ENCODE results near the gene HHIPL1.

Gene HHIPL1

DNA sequence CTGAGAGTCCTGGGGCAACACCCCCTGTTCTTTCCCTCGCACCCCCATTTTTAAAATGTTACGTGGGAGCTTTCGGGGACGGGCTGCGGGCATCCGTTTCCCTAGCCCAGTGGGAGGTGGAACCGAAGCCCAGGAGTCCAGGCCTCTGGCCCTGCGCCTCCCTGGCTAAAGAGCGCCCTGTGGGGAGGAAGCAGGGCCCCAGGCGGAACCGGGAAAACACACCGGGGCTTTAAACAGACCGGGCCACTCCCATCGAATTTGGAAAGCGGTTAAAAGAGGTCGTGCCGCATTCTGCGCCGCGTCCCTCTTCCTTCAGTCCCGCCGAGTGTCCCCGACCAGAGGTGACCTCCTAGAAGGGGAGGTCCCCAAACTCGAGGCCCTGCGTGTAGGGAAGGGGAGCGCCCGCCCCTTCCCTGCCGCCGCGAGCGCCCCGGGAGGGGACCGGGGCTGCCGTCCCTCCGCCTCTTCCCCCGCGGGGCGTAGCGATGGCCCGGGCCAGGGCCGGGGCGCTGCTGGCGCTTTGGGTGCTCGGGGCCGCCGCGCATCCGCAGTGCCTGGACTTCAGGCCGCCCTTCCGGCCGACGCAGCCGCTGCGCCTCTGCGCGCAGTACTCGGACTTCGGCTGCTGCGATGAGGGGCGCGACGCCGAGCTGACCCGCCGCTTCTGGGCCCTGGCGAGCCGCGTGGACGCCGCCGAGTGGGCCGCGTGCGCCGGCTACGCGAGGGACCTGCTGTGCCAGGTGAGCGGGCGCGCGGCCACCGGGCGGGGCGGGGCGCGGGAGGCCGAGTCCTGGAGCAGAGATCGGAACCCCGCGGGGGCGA, at the start of gene HHIPL1:
Gene HHIPL1, plus strand, starts transcription at position 407 of the 822 bp plus-strand sequence. Its CDS starts 79 bp downstream, at position 486.
- DNase-seq, result no peak

DNA sequence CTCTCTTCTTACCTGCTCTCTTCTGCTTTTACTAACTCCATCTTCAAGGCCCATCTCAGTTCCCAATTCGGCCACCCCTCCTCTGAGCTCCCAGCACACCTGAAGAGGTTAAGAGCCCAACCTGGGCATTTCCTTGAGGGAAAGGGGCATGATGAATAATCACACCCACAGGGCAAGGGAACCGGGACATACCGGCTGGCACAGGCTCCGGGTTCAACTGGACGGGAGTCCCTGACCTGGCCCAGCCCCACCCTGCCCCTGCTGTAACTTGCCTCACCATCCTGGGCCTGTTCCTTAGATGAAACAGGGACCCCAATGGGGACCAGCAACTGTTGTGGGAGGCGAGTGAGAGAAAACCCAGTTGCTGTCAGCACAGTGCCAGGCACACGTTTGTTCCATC, 49.4 kb upstream of the HHIPL1 start:
- DNase-seq, result no peak

- DNase-seq, result no peak
Observed at GRCh38 chr14:99596071-99596627, 48.8 kb upstream of the HHIPL1 start.

- no peak for DNase-seq
Observed at GRCh38 chr14:99596772-99597171, 48.2 kb upstream of the HHIPL1 start.

DNA sequence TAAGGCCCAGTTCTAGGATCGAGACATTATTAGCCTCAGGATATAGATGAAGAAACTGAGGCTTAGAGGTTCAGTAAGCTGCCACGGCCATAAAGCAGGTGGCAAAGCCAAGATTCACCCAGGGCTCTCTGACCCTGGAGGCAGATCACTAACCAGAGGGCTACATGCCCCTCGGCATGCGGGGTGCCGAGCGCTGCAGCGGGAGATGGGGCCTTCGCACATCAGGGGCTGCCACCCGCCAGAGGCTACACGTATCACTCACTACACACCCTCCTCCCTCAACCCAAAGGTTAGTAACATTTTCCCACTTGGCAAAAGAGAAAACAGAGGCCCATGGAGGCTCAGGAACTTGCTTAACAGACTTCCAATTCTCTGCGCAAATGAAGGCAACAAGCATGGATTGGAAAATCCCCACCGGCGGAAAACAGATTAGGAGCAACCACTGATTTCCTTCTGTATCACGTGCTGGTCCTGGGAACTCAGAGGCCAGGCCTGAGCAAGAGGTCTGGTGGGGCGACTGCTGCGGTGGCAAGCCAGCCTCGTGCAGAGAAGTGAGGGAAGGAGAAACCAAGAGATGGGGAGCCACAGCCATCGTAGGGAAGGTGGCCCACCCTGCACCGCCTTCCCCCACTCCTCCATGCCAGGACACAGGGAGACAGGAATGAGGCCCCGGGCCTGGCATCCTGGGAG, 46.9 kb upstream of the HHIPL1 start:
- no peak for DNase-seq

GRCh38 chr14:99598774-99599173, 46.2 kb upstream of the HHIPL1 start:
- no peak for DNase-seq

DNA sequence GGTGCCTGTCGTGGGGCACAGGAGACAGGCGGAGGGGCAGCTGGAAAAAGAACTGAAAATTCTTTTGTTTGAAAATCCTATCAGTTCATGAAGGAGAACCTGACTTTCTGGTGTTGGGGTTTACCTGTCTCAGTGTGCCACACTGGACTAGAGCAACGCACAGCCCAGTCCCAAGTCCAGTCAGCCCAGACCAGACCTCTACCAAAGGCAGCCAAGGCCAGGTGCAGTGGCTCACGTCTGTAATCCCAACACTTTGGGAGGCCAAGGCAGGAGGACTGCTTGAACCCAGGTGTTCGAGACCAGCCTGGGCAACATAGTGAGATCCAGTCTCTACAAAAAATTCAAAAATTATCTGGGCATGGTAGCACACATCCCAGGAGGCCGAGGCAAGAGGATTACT, 45.5 kb upstream of the HHIPL1 start:
- DNase-seq, result no peak

DNA sequence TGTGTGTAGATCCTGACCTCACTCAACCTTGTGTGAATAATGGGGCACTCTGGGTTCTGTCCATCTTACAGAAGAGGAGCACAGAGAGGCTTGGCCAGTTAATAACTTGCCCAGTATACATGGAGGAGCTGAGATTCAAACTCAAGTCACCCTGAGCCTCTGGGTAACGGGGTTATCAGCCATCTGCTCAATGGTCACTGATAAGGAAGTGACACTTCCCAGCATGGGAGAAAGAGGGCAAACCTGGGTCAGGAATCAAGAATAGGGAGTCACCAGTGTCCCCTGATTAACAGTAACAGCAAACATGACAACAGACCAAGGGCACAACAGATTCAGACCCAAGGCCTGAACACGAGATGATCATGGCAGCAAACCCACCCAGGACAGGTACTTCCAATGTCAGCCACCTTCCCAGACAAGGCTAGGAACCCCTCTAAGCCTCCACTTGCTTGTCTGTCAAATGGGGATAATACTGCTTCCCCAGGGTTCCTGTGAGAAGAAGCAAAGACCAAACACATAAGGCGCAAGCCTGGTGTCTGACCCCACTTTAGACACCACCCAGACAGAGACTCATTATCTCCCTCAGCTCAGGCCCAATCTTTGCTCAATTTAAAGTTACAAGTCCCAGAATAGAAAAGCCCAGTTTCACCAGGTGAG, 44.6 kb upstream of the HHIPL1 start:
- no peak for DNase-seq

DNA sequence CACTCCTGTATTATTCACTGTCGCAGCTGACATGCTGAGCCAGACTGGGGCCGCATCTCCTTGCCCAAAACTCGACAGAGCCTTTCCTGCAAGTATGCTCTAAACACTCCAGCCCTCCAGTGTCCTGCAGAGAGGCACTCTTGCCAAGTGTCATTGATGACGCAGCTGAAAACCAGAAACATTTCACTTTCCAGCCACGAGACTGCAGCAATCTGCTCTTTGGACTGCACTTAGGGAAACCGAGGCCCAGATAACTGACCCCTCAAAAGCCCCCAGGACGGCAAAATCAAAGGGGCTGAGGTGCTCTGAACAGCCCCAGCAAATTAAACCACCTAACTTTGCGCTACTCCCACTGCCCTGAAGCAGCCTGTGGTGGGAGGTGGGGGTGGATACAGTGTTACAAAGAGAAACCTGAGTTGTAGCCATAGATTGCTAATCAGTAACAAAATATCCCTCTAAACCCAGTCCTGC, 43.5 kb upstream of the HHIPL1 start:
- no peak for DNase-seq

- no peak for DNase-seq
Observed at GRCh38 chr14:99602054-99602787, 42.7 kb upstream of the HHIPL1 start.

DNA sequence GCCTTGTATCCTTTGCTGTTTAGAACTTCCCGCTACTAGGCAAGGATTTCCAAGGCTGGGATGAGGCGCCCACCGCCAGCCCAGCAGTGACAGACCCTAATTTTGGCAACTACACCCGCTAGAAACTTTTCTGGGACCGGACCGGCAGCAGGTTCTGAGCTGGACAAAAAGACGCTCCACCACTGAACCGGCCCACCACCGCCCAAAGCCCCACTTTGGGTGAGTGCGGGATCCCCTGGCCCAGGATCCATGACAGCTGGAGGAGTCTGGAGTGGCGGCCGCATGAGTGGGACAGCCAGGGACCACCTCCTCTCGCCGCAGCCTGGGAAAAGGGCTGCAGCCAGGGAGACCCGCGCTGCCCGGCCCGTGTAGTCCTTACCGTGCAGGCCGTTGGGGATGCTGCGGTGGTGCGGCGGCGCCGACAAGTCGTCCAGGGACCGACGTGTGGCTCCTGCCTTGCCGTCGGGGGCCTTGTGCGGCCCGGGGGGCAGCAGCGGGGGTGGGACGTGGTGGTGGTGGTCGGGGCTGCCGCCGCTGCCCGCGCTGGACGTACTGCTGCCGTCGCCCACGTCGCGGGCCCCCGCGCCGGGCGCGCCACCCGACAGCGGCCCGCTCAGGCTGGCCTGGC, 42.0 kb upstream of the HHIPL1 start:
- DNase-seq, result no peak

DNA sequence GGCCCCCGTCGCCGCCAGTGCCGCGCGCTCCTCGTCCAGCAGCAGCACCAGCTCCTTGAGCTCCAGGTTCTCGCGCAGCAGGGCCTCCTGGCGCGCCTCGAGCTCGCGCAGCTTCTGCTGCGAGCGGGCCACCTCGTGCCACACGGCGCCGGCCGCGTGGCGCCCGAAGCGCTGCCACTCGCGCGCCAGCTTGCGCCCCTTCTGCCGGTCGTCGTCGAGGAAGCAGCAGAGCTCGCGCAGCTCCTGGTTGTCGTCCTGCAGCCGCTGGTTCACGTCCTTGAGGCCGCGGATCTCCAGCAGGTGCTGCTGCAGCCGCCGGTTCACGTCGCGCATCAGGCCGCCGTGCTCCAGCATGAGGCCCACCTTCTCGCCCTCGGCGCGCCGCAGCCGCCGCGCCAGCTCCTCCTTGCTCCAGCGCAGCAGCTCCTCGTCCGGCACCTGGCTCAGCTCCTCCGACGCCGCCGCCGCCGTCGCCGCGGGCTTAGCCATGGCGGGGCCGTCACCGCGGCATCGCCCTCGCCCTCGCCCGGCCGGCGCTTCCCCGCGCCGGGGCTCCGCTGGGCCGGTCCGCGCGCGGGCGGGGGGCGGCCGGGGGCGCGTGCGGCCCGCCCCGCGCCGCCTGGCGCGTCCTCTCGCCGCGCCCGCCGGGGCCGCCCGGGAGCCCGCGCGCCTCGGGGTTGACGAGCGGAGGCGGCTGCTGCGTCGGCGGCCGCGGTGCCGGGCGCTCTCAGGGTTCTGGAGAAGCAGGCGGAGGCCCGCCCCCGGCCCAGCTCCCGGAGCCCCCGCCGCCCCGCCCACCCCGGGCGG, 41.3 kb upstream of the HHIPL1 start, which contains the start of gene CCDC85C:
Gene CCDC85C, minus strand, starts transcription at position 737 of the 807 bp plus-strand sequence. Its CDS starts 248 bp downstream, at position 489.
- DNase-seq, result peak; percentile 40

DNA sequence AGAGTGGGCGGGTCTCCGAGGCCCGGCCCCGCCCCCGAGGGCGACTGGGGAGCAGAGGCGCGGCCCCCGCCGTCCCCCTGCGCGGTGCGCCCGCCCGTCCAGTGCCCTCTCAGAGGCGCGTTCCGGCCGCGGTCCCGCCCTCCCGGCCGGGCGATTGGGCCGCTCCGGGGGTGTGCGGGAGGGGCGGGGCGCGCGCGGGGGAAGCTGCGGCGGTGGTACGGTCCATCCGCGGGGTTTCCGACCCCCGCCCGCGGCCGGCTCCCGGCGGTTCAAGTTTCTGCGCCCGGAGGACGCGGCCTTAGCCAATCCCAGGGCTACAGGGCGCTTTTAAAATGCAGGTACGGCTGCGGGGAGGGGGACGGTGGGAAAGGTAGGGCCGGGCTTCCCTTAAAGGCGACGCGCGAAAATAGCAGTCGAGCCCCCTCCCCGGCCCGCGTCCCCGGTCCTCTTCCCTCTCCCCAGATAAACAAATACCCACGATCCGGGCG, 40.6 kb upstream of the HHIPL1 start:
- DNase-seq, result peak; percentile 90

- DNase-seq, result no peak
Observed at GRCh38 chr14:99604766-99605298, 40.1 kb upstream of the HHIPL1 start.

GRCh38 chr14:99605299-99605961, 39.5 kb upstream of the HHIPL1 start:
- peak; percentile 77 for DNase-seq

GRCh38 chr14:99606359-99606758, 38.6 kb upstream of the HHIPL1 start:
- DNase-seq, result no peak

DNA sequence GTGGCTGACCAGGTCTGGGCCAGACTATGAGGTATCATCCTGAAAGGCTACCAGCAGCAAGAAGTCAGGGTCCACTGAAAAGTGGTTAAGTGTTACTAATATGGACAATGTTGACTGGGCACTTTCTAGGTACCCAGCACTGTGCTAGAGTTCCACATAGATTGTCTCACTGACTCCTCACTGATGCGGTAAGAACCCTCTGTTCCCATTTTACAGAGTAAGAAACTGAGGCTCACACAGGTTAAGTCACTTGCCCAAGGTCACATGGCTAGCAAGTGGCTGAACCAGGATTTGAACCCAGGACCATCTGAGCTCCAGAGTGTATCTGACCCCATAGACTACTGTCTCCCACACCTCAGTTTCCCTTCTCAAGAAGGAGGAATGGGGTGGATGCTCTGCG, 36.3 kb upstream of the HHIPL1 start:
- DNase-seq, result no peak

DNA sequence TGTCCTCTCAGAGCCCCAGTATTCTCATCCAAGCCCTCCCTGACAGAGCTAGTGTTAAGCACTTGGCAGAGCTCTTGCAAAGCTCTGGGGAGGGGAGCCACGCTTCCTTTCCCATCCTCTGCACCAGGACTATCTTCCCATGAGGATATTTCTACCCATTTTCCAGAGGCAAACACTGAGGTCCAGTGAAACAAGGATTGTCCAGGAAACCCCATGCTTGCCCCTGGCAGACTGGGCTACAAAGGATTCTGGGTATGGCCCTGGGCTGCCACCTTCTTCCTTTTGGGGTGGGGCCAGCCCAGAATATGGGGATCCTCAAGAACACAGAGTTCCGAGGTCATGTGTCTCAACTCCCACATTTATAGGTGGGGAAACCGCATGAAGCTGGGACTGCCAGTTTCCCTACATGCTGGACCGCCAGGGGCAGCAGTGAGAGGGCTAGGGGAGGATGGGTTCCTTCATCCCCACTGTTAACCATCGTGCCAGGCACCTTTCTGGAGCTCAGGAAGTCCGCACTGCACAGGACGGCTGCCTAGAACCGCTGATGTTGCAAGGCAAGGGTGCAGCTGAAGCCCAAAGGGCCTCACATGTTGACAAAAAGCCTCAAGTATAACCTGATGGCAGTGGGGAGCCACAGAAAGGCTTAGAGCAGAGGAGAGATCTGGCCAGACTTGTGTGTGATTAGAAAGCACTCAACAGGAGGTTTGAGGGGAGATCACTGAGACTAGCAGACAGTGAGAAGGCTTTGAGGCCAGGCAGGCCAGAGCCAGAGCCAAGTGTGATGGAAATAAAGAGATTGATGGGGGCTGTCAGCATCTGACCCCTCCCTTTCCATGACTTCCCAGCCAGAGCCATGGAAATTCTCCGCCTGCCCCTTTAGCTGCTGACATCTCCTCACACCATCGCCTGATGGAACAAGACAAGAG, 35.4 kb upstream of the HHIPL1 start:
- no peak for DNase-seq

DNA sequence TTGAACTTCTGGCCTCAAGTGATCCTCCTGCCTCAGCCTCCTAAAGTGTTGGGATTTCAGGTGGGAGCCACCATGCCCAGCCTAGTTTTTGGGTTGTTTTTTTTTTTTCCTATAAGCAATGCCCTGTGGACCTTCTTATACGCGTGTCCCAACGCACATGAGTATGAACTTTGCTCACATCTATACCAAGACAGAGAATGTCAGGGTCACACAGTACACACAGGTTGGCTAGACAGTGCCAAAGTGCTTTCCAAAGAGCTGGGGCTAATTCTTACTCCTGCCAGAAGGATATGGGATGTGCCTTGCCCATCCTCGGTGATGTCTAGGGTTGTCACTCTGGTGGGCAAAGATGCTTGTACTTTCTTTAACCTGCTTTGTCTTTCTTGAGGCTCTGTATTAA, 33.3 kb upstream of the HHIPL1 start:
- DNase-seq, result no peak

Data from stimulated activated CD4-positive, alpha-beta T cell treated with anti-CD3 and anti-CD28 coated beads, Interleukin-4, amount 100 ng/mL, for 24 hours (primary cell).